ENCODE data around the gene RNASEH2B. TPM values are rescaled to one million over a fixed set of nuclear protein-coding genes. Genes with fewer than 3 reads are reported as not detected.

RNASEH2B gene
- total and polyA plus RNA-seq, 2 of the 8 experiments (the other 6 are each of a cell fraction or from before 2014, with no cell fraction given) = 19.3 to 43.9 TPM

DNA sequence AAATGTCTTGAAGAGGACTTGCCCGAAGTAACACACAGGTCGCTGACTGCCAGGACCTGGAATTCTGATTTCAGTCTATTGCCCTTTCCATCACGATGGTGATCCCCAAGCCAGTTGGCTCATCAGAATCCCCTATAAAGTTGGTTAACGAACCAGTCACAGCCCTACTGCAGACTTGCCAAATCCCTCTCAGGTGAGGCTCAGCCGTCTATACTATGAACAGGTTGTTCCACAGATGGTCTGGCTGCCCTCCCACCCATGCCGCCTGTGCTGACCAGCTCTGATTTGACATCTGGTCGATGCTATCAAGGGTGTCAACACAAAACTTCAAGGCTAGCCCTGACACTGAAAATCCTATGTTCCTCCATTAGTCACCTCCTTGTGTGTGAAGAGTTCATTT, 90.0 kb downstream of the RNASEH2B start (continued):
- TF ChIP-seq, protein P1, sequence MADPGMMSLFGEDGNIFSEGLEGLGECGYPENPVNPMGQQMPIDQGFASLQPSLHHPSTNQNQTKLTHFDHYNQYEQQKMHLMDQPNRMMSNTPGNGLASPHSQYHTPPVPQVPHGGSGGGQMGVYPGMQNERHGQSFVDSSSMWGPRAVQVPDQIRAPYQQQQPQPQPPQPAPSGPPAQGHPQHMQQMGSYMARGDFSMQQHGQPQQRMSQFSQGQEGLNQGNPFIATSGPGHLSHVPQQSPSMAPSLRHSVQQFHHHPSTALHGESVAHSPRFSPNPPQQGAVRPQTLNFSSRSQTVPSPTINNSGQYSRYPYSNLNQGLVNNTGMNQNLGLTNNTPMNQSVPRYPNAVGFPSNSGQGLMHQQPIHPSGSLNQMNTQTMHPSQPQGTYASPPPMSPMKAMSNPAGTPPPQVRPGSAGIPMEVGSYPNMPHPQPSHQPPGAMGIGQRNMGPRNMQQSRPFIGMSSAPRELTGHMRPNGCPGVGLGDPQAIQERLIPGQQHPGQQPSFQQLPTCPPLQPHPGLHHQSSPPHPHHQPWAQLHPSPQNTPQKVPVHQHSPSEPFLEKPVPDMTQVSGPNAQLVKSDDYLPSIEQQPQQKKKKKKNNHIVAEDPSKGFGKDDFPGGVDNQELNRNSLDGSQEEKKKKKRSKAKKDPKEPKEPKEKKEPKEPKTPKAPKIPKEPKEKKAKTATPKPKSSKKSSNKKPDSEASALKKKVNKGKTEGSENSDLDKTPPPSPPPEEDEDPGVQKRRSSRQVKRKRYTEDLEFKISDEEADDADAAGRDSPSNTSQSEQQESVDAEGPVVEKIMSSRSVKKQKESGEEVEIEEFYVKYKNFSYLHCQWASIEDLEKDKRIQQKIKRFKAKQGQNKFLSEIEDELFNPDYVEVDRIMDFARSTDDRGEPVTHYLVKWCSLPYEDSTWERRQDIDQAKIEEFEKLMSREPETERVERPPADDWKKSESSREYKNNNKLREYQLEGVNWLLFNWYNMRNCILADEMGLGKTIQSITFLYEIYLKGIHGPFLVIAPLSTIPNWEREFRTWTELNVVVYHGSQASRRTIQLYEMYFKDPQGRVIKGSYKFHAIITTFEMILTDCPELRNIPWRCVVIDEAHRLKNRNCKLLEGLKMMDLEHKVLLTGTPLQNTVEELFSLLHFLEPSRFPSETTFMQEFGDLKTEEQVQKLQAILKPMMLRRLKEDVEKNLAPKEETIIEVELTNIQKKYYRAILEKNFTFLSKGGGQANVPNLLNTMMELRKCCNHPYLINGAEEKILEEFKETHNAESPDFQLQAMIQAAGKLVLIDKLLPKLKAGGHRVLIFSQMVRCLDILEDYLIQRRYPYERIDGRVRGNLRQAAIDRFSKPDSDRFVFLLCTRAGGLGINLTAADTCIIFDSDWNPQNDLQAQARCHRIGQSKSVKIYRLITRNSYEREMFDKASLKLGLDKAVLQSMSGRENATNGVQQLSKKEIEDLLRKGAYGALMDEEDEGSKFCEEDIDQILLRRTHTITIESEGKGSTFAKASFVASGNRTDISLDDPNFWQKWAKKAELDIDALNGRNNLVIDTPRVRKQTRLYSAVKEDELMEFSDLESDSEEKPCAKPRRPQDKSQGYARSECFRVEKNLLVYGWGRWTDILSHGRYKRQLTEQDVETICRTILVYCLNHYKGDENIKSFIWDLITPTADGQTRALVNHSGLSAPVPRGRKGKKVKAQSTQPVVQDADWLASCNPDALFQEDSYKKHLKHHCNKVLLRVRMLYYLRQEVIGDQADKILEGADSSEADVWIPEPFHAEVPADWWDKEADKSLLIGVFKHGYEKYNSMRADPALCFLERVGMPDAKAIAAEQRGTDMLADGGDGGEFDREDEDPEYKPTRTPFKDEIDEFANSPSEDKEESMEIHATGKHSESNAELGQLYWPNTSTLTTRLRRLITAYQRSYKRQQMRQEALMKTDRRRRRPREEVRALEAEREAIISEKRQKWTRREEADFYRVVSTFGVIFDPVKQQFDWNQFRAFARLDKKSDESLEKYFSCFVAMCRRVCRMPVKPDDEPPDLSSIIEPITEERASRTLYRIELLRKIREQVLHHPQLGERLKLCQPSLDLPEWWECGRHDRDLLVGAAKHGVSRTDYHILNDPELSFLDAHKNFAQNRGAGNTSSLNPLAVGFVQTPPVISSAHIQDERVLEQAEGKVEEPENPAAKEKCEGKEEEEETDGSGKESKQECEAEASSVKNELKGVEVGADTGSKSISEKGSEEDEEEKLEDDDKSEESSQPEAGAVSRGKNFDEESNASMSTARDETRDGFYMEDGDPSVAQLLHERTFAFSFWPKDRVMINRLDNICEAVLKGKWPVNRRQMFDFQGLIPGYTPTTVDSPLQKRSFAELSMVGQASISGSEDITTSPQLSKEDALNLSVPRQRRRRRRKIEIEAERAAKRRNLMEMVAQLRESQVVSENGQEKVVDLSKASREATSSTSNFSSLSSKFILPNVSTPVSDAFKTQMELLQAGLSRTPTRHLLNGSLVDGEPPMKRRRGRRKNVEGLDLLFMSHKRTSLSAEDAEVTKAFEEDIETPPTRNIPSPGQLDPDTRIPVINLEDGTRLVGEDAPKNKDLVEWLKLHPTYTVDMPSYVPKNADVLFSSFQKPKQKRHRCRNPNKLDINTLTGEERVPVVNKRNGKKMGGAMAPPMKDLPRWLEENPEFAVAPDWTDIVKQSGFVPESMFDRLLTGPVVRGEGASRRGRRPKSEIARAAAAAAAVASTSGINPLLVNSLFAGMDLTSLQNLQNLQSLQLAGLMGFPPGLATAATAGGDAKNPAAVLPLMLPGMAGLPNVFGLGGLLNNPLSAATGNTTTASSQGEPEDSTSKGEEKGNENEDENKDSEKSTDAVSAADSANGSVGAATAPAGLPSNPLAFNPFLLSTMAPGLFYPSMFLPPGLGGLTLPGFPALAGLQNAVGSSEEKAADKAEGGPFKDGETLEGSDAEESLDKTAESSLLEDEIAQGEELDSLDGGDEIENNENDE (IDR thresholded peaks at IDR 0.05; ENCODE audit: insufficient replicate concordance, low read length) = no peak
- TF ChIP-seq, protein P2, sequence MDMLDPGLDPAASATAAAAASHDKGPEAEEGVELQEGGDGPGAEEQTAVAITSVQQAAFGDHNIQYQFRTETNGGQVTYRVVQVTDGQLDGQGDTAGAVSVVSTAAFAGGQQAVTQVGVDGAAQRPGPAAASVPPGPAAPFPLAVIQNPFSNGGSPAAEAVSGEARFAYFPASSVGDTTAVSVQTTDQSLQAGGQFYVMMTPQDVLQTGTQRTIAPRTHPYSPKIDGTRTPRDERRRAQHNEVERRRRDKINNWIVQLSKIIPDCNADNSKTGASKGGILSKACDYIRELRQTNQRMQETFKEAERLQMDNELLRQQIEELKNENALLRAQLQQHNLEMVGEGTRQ (IDR thresholded peaks at IDR 0.05; ENCODE audit: low read length) = no peak
- TF ChIP-seq EZH2 (IDR thresholded peaks at IDR 0.05; ENCODE audit: low read depth, low read length, severe bottlenecking) (no peak), KDM1A (IDR thresholded peaks at IDR 0.05; ENCODE audit: borderline replicate concordance, low read length) (no peak), ZNF274 (IDR thresholded peaks at IDR 0.05; ENCODE audit: borderline replicate concordance, extremely low read depth, low read length) (no peak), SP4 (IDR thresholded peaks at IDR 0.05; ENCODE audit: low read length) (no peak)

Data from H1 (cell line).